Naive thymus-derived CD4-positive, alpha-beta T cell (primary cell): ENCODE results near the gene PRLR. TPM values are rescaled to one million over a fixed set of nuclear protein-coding genes. Genes with fewer than 3 reads are reported as not detected.

Source experiments
- ATAC-seq: fragments of 150-1000 bp; cut with Tn5 transposase; 2 replicates; pipeline ENCODE4 v1.10.0; 2021; ENCODE audit warnings: mild to moderate bottlenecking, moderate library complexity
- CTCF ChIA-PET: fragments of 350-600 bp; sonication (Branson Sonifier 250); formaldehyde crosslinking; loops from one replicate; lab custom pipeline; 2021; ENCODE audit warnings: antibody characterized with exemption; lab: Charles Lee
- POLR2A ChIA-PET: fragments of 350-600 bp; sonication (Branson Sonifier 250); formaldehyde crosslinking; loops from one replicate; lab custom pipeline; 2021; ENCODE audit warnings: antibody characterized with exemption, inconsistent platforms; lab: Charles Lee
- DNase-seq, 9 donors: peaks; one replicate each; pipeline versions ENCODE4 v3.0.0 to v3.0.0-alpha.2; 2020 to 2022; ENCODE audit warnings: mixed read lengths in 1 of 9
- H3K27ac ChIP-seq: one replicate; pipeline ENCODE4 v1.7.0; 2013; ENCODE audit warnings: mild to moderate bottlenecking, low read depth, low read length, moderate library complexity
- H3K27me3 ChIP-seq, 2 donors: one replicate each; pipeline ENCODE4 v1.7.0; 2013; ENCODE audit warnings: low read length in 2 of 2, mild to moderate bottlenecking in 2 of 2, moderate library complexity in 2 of 2; ENCODE audit not compliant: control insufficient read depth in 2 of 2, insufficient read depth in 2 of 2
- H3K36me3 ChIP-seq, 3 experiments: 1 replicate in 2 of 3; 2 replicates in 1 of 3; pipeline ENCODE4 v1.7.0; 2013; ENCODE audit warnings: low read length in 3 of 3, mild to moderate bottlenecking in 3 of 3, moderate library complexity in 1 of 3; ENCODE audit not compliant: insufficient read depth in 3 of 3, control insufficient read depth in 2 of 3
- H3K4me1 ChIP-seq, 2 donors: one replicate each; pipeline ENCODE4 v1.7.0; 2013; ENCODE audit warnings: low read length in 2 of 2, mild to moderate bottlenecking in 2 of 2, moderate library complexity in 1 of 2; ENCODE audit not compliant: control insufficient read depth in 2 of 2, insufficient read depth in 2 of 2
- H3K4me3 ChIP-seq: 2 replicates; pipeline ENCODE4 v1.7.0; 2013; ENCODE audit warnings: mild to moderate bottlenecking, low read length
- H3K9me3 ChIP-seq, 3 experiments: 1 replicate in 2 of 3; 2 replicates in 1 of 3; pipeline ENCODE4 v1.7.0; 2013; ENCODE audit warnings: low read length in 3 of 3; ENCODE audit not compliant: control insufficient read depth in 2 of 3
- H3K27ac Mint-ChIP-seq, 9 donors: one replicate each; pipeline ENCODE4 v1.8.0; 2020 to 2022; ENCODE audit warnings: mixed read lengths in 9 of 9, mild to moderate bottlenecking in 8 of 9, moderate library complexity in 5 of 9, inconsistent platforms in 2 of 9
- H3K27me3 Mint-ChIP-seq, 5 donors: one replicate each; pipeline ENCODE4 v1.8.0; 2021 to 2022; ENCODE audit warnings: mixed read lengths in 5 of 5, mild to moderate bottlenecking in 1 of 5
- H3K36me3 Mint-ChIP-seq, 5 donors: one replicate each; pipeline ENCODE4 v1.8.0; 2020 to 2022; ENCODE audit warnings: mixed read lengths in 5 of 5, mild to moderate bottlenecking in 3 of 5, inconsistent platforms in 1 of 5
- H3K4me1 Mint-ChIP-seq, 7 donors: one replicate each; pipeline ENCODE4 v1.8.0; 2020 to 2022; ENCODE audit warnings: mixed read lengths in 7 of 7, mild to moderate bottlenecking in 3 of 7, inconsistent platforms in 1 of 7
- H3K4me3 Mint-ChIP-seq, 10 donors: one replicate each; pipeline ENCODE4 v1.8.0; 2020 to 2022; ENCODE audit warnings: mild to moderate bottlenecking in 10 of 10, mixed read lengths in 10 of 10, moderate library complexity in 6 of 10, inconsistent platforms in 2 of 10
- H3K9me3 Mint-ChIP-seq, 11 donors: one replicate each; pipeline ENCODE4 v1.8.0; 2020 to 2022; ENCODE audit warnings: mixed read lengths in 11 of 11, mild to moderate bottlenecking in 4 of 11, inconsistent platforms in 1 of 11, moderate library complexity in 1 of 11
- intact Hi-C, 2 donors: fragments of 100-400 bp; cut with micrococcal nuclease; formaldehyde crosslinking; loops; one replicate each; pipeline ENCODE4 v1.15.1; 2023
- polyA plus RNA-seq, 2 donors: library from polyadenylated mRNA; unstranded; fragments of 300-500 nt; fragmentation: Illumina TruSeq; gene quantifications; one replicate each; pipeline ENCODE4 v1.2.3, GENCODE V29; 2021
- total RNA-seq, 6 experiments: library from RNA in 5 of 6; stranded (reverse) in 5 of 6; gene quantifications; 1 replicate in 5 of 6; 2 replicates in 1 of 6; pipeline ENCODE4 v1.2.3 and lab custom pipeline; 2021 to 2026

The PRLR gene
- total and polyA plus RNA-seq, 7 experiments from 2014 or later: 0.03 to 1.4 TPM; not detected in 5

DNA sequence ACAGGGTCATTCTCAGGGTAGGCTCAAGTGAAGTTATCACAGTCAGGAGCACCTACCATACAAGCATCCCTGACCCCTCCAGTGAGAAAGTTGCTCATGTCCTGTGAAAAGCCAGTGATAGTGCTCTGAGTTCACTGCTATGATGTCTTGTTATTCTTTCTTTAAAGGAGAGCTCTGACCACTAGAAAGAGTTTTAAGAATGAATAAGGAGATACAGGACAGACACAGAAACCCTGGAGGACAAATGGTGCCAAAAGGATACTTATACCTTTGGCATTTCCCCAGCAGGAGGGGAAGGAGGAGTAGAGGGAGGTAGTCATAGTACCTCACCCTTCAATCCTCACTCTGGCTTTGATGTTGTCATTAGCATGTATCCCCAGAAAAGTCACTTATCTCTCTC, 98.6 kb downstream of the PRLR start:
- peaks cover 10 to 19% (median 12%) of the 10 kb centered on the region in 7 donors for H3K4me1 Mint-ChIP-seq
- ATAC-seq (no peak), DNase-seq (no peak)
- no peak overlapping the region for H3K4me3 Mint-ChIP-seq
- H3K27ac Mint-ChIP-seq: no peak overlapping the region
- intact Hi-C loops: no loop called here
- no peaks in the 10 kb centered on the region for H3K9me3 ChIP-seq
- ChIA-PET CTCF (no interaction called here), POLR2A (no interaction called here)
- no peak overlapping the region for H3K4me3 ChIP-seq
- peaks cover 0 to 3% (median 0%) of the 10 kb centered on the region in 5 donors for H3K36me3 Mint-ChIP-seq
- peaks cover 41 to 56% (median 50%) of the 10 kb centered on the region in 5 donors for H3K27me3 Mint-ChIP-seq
- peaks cover 0 to 9% (median 0%) of the 10 kb centered on the region in 11 donors for H3K9me3 Mint-ChIP-seq
- no peak overlapping the region for H3K27ac ChIP-seq
- no peaks in the 10 kb centered on the region for H3K36me3 ChIP-seq
- H3K4me1 ChIP-seq: peaks cover 8 to 10% of the 10 kb centered on the region in 2 donors
- no peaks in the 10 kb centered on the region for H3K27me3 ChIP-seq

DNA sequence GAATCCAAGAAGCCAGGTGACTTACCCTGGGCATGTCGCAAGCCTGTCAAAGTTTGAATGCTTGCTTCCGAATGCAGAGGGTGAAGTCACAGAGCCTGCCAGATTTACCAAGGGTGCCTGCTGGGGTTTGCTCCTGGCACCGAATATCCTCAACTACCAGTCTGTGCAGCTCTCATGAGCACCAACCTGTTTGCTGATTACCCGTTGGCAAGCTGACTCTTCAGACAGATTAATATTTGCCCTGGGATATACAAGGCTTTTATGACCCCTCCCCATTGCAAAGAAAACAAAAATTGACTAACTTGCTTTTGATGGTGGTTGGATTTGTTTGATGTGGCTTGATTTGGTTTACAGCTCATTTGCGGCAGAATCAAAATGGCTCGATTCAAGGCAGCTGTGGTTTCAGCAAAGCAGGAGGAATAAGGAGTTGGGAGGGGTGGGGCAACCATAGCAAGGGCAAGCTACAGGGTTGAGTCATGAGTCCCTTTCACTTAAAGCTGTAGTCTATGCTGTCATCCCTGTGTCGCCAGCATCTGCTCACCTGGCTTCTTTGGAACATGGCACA, 100.3 kb downstream of the PRLR start:
- ChIA-PET POLR2A (no interaction called here), CTCF (interaction anchor here (0.6 kb wide), 1 partner anchor 473 kb away, joined by 3 read pairs; no protein-coding TSS in a partner anchor)
- peaks cover 0 to 9% (median 0%) of the 10 kb centered on the region in 11 donors for H3K9me3 Mint-ChIP-seq
- peaks cover 9 to 19% (median 12%) of the 10 kb centered on the region in 7 donors for H3K4me1 Mint-ChIP-seq
- peak in 8 of 9 donors; percentile 31 to 50 (median 40) for DNase-seq
- Histone ChIP-seq H3K4me1 (peaks cover 8 to 10% of the 10 kb centered on the region in 2 donors), H3K9me3 (no peaks in the 10 kb centered on the region), H3K4me3 (no peak overlapping the region), H3K27ac (no peak overlapping the region), H3K36me3 (no peaks in the 10 kb centered on the region), H3K27me3 (no peaks in the 10 kb centered on the region)
- H3K36me3 Mint-ChIP-seq: peaks cover 0 to 3% (median 0%) of the 10 kb centered on the region in 5 donors
- H3K27ac Mint-ChIP-seq: peak overlapping the region in 2 of 9 donors; percentile 26 to 38
- intact Hi-C loops: no loop called here
- peak; percentile 77 for ATAC-seq
- peaks cover 44 to 55% (median 50%) of the 10 kb centered on the region in 5 donors for H3K27me3 Mint-ChIP-seq
- peak overlapping the region in 9 of 10 donors; percentile 25 to 75 (median 48) for H3K4me3 Mint-ChIP-seq

DNA sequence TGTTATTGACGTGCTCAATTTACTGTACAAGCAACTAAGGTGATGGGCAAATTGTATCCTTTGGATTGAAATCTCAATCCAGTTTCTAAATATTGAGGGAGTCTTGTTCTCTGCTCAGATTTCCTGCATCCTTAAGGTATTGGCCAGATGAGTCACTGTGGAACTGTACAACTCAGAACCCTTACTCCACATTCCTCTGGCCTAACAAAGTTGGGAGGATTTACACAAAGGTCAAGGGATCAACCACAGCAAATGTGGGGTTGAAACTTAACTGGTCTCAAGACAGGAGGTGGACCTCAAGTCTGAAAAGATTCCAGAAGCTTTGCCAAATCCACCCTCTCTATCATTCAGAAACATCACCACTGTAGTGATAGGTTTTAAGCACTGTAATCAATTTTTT, 101.0 kb downstream of the PRLR start:
- no peaks in the 10 kb centered on the region for H3K36me3 ChIP-seq
- Mint-ChIP-seq H3K4me3 (no peak overlapping the region), H3K4me1 (peaks cover 9 to 19% (median 12%) of the 10 kb centered on the region in 7 donors), H3K9me3 (peaks cover 0 to 9% (median 0%) of the 10 kb centered on the region in 11 donors), H3K27ac (no peak overlapping the region), H3K36me3 (peaks cover 0 to 3% (median 0%) of the 10 kb centered on the region in 5 donors), H3K27me3 (peaks cover 44 to 54% (median 49%) of the 10 kb centered on the region in 5 donors)
- ChIA-PET POLR2A (no interaction called here), CTCF (no interaction called here)
- no peak overlapping the region for H3K4me3 ChIP-seq
- DNase-seq: no peak
- ATAC-seq: no peak
- intact Hi-C loops: no loop called here
- H3K27ac ChIP-seq: no peak overlapping the region
- peaks cover 8 to 10% of the 10 kb centered on the region in 2 donors for H3K4me1 ChIP-seq
- H3K9me3 ChIP-seq: no peaks in the 10 kb centered on the region
- no peaks in the 10 kb centered on the region for H3K27me3 ChIP-seq

DNA sequence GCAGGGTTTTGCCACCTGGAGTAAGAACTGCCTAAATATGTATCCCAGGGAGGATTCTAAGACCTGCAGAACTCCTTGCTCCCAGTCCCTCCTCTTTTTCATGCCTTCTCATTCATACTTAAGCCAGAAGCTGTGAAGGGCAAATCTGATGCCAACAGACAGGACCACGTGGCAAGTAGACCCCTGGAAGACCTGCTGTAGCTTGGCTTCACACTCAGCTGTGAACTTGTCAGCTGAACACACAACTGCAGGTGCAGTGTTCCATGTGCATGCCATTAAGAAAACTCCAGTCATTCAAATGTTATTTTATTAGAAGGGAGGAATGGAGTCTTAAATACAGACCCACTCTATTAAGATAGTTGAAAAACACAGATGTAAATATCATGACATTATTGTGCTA, 103.3 kb downstream of the PRLR start:
- Histone ChIP-seq H3K27ac (no peak overlapping the region), H3K27me3 (no peaks in the 10 kb centered on the region), H3K4me1 (peaks cover 8 to 10% of the 10 kb centered on the region in 2 donors), H3K36me3 (no peaks in the 10 kb centered on the region), H3K9me3 (no peaks in the 10 kb centered on the region), H3K4me3 (no peak overlapping the region)
- POLR2A ChIA-PET: no interaction called here
- Mint-ChIP-seq H3K9me3 (peaks cover 0 to 9% (median 0%) of the 10 kb centered on the region in 11 donors), H3K36me3 (peaks cover 0 to 3% (median 0%) of the 10 kb centered on the region in 5 donors), H3K4me3 (no peak overlapping the region), H3K4me1 (peaks cover 9 to 19% (median 12%) of the 10 kb centered on the region in 7 donors), H3K27me3 (peaks cover 29 to 52% (median 47%) of the 10 kb centered on the region in 5 donors), H3K27ac (no peak overlapping the region)
- intact Hi-C loops: no loop called here
- no peak for DNase-seq
- ATAC-seq: no peak
- CTCF ChIA-PET: interaction anchor here (0.6 kb wide), 1 partner anchor 1775 kb away, joined by 3 read pairs; no protein-coding TSS in a partner anchor

DNA sequence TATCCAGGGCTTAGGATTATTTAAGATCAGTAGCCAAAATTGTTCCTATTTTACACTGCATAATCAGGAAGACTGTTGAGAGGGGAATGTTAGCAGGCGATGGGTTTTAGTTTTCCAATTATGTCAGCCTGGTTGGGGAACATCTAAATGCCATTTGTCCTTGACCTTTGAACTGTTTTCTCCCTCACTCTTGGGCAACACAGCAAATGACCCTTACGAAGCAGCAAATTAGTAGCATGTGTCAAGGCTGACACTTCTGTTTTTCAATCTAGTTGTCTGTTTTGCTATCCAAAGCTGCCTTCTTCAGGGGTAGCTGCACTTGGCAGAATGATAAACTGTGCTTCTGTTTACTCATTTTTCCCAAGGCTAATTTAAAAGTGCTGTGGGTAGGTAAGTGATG, 104.5 kb downstream of the PRLR start:
- Mint-ChIP-seq H3K36me3 (peaks cover 0 to 3% (median 0%) of the 10 kb centered on the region in 5 donors), H3K27me3 (peaks cover 23 to 54% (median 42%) of the 10 kb centered on the region in 5 donors), H3K4me3 (no peak overlapping the region), H3K4me1 (peaks cover 7 to 19% (median 12%) of the 10 kb centered on the region in 7 donors), H3K27ac (no peak overlapping the region), H3K9me3 (peaks cover 0 to 9% (median 0%) of the 10 kb centered on the region in 11 donors)
- intact Hi-C loops: no loop called here
- Histone ChIP-seq H3K27ac (no peak overlapping the region), H3K4me3 (no peak overlapping the region), H3K27me3 (no peaks in the 10 kb centered on the region), H3K36me3 (no peaks in the 10 kb centered on the region), H3K4me1 (peaks cover 8 to 10% of the 10 kb centered on the region in 2 donors), H3K9me3 (no peaks in the 10 kb centered on the region)
- ATAC-seq (no peak), DNase-seq (no peak)
- ChIA-PET POLR2A (no interaction called here), CTCF (no interaction called here)

DNA sequence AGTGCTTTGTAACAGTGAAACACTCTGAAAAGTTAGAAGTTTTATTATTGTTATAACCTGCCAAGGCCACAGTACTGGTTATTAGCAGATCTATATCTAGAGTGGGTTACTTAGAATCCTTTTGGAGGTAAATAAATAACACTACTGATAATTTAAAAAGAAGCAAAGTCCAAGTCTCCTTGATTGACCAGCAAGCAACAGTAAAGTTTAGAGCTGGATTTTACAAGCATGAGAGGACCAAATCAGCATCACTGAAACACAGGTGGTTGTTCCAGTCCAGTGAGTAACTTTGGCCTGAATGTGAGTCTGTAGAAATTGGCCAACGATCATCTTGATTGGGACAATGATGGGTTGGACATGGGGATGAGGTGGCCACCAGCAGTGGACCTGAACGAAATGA, 105.4 kb downstream of the PRLR start:
- Mint-ChIP-seq H3K9me3 (peaks cover 0 to 5% (median 0%) of the 10 kb centered on the region in 11 donors), H3K27me3 (peaks cover 25 to 49% (median 34%) of the 10 kb centered on the region in 5 donors), H3K36me3 (no peaks in the 10 kb centered on the region), H3K27ac (no peak overlapping the region), H3K4me3 (no peak overlapping the region), H3K4me1 (peaks cover 0 to 11% (median 4%) of the 10 kb centered on the region in 7 donors)
- H3K4me3 ChIP-seq: no peak overlapping the region
- H3K27me3 ChIP-seq: no peaks in the 10 kb centered on the region
- ATAC-seq: no peak
- H3K36me3 ChIP-seq: no peaks in the 10 kb centered on the region
- CTCF ChIA-PET: no interaction called here
- POLR2A ChIA-PET: no interaction called here
- DNase-seq: no peak
- H3K9me3 ChIP-seq: no peaks in the 10 kb centered on the region
- H3K27ac ChIP-seq: no peak overlapping the region
- peaks cover 4 to 6% of the 10 kb centered on the region in 2 donors for H3K4me1 ChIP-seq
- intact Hi-C loops: no loop called here
